HK-2 (cell line): ENCODE data around the gene DHDH.
A peak's percentile ranks its signal among the peaks of the same experiment; 100 is the strongest.
"Not testable (repeated sequence)": the region's sequence is repeated elsewhere in the genome, so short reads cannot be mapped to it uniquely, and the experiment has no call there.

Experiments
- DNase-seq: peaks from one replicate; pipeline ENCODE4 v3.0.0-alpha.2; 2018; ENCODE audit not compliant: unreplicated experiment

The DHDH gene

GRCh38 chr19:48915757-48916156 lies 17.7 kb upstream of the DHDH start:
- no peak for DNase-seq

GRCh38 chr19:48918071-48918470 lies 15.4 kb upstream of the DHDH start:
- DNase-seq: no peak

DNA sequence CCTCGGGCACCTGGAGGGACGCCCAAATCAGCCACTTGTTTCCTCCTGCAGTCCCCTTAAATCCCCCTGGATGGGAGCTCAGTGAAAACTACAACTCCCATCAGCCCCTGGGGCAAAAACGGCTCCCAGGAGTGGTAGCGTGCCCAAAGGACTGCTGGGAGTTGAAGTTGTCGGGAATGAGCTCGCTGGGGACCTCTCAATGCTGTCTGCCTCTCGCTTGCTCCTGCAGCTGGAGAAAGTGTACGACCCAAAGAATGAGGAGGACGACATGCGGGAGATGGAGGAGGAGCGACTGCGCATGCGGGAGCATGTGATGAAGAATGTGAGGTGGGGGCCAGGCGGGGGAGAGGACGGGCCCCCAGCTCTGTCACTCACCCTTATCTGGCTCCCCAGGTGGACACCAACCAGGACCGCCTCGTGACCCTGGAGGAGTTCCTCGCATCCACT lies 14.7 kb upstream of the DHDH start:
- DNase-seq: peak; percentile 20

DNA sequence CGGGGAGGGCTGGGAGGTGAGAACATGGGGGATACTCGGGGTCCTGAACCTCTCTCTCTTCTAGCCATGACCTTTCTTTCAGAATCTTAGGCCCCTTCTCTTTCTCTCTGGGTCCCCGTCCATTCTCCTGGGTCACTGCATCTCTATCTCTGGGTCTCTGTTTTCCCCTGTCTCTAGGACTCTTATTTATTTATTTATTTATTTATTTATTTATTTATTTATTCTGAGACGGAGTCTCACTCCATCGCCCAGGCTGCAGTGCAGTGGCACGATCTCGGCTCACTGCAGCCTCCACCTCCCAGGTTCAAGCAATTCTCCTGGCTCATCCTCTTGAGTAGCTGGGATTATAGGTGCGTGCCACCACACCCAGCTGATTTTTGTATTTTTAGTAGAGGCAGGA lies 14.2 kb upstream of the DHDH start:
- DNase-seq: not testable (repeated sequence)

- no peak for DNase-seq
Observed at GRCh38 chr19:48920949-48921348, 12.6 kb upstream of the DHDH start.

DNA sequence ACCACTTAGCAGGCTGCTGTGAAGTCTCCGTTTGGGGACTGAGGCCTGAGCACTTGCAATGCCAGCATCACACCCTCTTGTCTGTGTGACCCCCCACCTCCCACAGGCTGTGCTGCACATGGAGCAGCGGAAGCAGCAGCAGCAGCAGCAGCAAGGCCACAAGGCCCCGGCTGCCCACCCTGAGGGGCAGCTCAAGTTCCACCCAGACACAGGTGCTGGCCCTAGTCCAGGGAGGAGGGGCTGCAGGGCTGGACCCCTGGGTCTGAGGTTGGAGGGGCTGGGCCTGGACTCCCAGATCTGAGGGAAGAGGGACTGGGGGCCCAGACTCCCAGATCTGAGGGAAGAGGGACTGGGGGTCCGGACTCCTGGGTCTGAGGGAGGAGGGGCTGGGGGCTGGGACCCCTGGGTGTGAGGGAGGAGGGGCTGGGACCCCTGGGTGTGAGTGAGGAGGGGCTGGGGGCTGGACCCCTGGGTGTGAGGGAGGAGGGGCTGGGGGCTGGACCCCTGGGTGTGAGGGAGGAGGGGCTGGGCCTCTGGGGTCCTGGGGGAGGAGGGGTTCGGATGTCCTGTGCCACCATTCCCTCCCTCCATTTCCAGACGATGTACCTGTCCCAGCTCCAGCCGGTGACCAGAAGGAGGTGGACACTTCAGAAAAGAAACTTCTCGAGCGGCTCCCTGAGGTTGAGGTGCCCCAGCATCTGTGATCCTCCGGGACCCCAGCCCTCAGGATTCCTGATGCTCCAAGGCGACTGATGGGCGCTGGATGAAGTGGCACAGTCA lies 11.6 kb upstream of the DHDH start:
- DNase-seq: no peak

- DNase-seq: no peak
Observed at GRCh38 chr19:48922548-48923490, 10.7 kb upstream of the DHDH start.

DNA sequence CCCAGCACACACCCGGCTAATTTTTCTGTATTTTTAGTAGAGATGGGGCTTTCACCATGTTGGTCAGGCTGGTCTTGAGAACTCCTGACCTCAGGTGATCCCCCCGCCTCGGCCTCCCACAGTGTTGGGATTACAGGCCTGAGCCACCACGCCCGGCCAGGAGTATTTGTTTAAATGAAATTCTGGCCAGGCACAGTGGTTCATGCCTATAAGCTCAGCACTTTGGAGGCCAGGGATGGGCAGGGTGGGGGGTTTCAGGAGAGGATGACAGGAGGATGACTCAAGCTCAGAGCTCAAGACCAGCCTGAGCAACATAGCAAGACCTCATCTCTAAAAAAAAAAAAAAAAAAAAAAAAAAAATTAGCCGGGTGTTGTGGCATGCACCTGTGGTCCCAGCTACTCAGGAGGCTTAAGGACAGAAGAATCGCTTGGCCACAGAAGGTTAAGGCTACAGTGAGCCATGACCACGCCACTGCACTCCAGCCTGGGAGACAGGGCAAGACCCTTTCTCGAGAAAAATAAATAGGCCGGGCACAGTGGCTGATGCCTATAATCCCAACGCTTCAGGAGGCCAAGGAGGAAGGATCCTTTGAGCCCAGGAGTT lies 8.2 kb upstream of the DHDH start:
- DNase-seq: peak; percentile 83

- DNase-seq: not testable (repeated sequence)
Observed at GRCh38 chr19:48925890-48926289, 7.6 kb upstream of the DHDH start.

GRCh38 chr19:48926909-48927308 lies 6.6 kb upstream of the DHDH start:
- DNase-seq: peak; percentile 69

GRCh38 chr19:48927692-48928091 lies 5.8 kb upstream of the DHDH start:
- DNase-seq: not testable (repeated sequence)

- DNase-seq: no peak
Observed at GRCh38 chr19:48928164-48929025, 5.1 kb upstream of the DHDH start.

- DNase-seq: no peak
Observed at GRCh38 chr19:48934837-48935236, 1.3 kb downstream of the DHDH start.

DNA sequence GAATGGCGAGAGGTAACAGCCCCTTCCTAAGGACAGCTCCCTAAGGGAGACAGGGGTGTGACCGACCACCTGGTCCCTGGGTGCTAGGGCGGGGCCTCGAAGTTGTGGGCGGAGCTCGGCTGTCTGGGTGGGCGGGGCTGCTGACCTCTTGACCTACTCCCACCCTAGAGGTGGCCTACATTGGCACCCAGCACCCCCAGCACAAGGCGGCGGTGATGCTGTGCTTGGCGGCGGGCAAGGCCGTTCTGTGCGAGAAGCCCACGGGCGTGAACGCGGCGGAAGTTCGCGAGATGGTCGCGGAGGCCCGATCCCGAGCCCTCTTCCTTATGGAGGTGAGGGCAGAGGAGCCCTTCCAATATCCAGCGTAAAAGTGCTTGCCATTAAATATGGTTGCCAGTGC lies 2.4 kb downstream of the DHDH start:
- DNase-seq: no peak

DNA sequence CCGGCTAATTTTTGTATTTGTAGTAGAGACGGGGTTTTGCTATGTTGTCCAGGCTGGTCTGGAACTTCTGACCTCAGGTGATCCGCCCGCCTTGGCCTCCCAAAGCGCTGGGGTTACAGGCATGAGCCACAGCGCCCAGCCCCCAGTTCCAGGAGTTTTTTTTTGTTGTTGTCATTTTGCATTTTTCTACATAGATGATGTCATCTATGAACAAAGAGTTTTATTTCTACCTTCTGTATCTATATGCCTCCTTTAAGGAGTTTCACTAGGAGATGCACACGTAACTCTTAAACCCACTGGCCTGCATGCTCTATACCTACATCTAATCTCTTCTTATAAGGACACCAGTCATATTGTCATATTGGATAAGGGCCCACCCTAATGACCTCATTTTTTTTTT lies 4.8 kb downstream of the DHDH start:
- no peak for DNase-seq

DNA sequence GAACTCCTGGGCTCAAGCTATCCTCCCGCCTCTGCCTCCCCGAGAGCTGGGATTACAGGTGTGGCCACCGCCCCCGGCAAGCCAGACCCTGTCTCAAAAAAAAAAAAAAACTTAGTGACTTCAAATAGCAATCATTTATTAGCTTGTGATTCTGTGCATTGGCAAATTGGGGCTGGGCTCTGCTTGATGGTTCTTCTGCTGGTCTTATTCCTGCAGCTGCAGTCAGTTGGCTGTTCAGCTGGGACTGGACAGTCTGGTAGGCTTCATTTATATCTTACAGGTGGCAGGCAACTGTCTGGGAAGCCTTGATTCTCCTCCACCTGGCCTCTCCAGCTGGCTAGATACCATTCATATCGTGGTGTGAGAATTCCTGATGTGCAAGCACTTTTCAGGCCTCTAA lies 7.4 kb downstream of the DHDH start:
- DNase-seq: no peak

DNA sequence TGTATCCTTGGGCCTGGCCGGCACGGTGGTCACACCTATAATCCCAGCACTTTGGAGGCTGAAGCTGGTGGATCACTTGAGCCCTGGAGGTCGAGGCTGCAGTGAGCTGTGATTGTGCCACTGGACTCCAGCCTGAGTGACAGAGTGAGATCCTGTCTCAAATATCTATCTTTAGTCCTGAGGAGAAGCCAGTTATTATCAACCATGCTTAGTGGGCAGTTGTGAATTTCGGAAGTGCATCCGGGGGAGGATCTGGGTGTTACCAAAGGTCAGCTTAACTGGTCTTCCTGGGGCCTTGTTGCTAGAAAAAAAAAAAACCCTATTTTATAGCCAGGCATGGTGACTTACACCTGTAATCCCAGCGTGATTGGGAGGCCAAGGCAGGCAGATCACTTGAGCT lies 9.6 kb downstream of the DHDH start:
- no peak for DNase-seq

GRCh38 chr19:48945415-48945814 lies 11.9 kb downstream of the DHDH start:
- no peak for DNase-seq

DNA sequence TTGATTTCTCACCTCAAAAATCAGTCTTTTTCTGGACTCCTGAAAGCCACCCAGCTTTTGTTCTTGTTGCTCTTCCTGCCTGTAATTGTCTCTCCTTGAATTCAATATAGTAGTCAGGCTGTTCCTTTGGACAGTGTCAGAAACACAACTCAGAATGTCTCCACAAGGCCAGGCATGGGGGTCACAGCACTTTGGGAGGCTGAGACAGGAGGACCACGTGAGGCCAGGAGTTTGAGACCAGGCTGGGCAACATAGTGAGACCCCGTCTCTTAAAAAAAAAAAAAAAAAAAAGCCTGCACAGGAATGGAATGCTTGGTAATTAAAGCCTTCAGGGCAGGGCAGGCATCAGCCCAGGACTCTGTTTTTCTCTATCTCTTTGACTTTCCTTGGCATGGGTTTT lies 12.3 kb downstream of the DHDH start:
- DNase-seq: no peak

- DNase-seq: no peak
Observed at GRCh38 chr19:48946463-48947257, 13.2 kb downstream of the DHDH start.

DNA sequence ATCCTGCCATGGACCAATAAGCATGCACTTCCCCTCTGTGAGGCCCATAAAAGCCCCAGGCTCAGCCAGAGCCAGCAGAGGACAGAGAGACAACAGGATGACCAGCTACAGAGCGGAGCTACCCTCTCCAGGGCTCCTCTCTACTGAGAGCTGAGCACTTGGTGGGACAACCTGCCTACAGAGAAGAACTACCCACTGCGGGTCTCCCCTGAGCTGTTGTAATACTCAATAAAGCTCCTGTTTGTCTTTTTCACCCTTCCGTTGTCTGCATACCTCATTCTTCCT lies 13.7 kb downstream of the DHDH start:
- DNase-seq: no peak
